Activated CD4-positive, alpha-beta T cell treated with anti-CD3 and anti-CD28 coated beads, Interleukin-2, amount 50 U/mL, for 16 hours (primary cell): ENCODE data around the gene ATP7A.
"Not testable (repeated sequence)": the region's sequence is repeated elsewhere in the genome, so short reads cannot be mapped to it uniquely, and the experiment has no call there.

Experiments used
- DNase-seq: peaks from one replicate; pipeline ENCODE4 v3.0.0-alpha.2; 2020

Gene ATP7A

GRCh38 chrX:77910108-77910840 is at the start of gene ATP7A:
Gene ATP7A (plus strand): TSS chrX:77910693. CDS start chrX:77971642, 60,949 bp downstream.
- DNase-seq, result peak; percentile 93

GRCh38 chrX:77875372-77875771 is 35.1 kb upstream of the ATP7A start:
- DNase-seq, result no peak

- DNase-seq, result not testable (repeated sequence)
Measured at GRCh38 chrX:77881418-77881817, 29.1 kb upstream of the ATP7A start.

GRCh38 chrX:77892887-77893286 is 17.6 kb upstream of the ATP7A start:
- no peak for DNase-seq

- no peak for DNase-seq
Measured at GRCh38 chrX:77893713-77894112, 16.8 kb upstream of the ATP7A start.

GRCh38 chrX:77894921-77895886 is 15.3 kb upstream of the ATP7A start, which contains the start of gene MAGT1:
Gene MAGT1 (minus strand): TSS chrX:77895435. CDS start chrX:77895410, 25 bp downstream.
- DNase-seq, result peak; percentile 94

GRCh38 chrX:77899081-77899828 is 11.2 kb upstream of the ATP7A start, which contains the start of gene COX7B:
Gene COX7B (plus strand): TSS chrX:77899468. CDS start chrX:77899554, 86 bp downstream.
- peak; percentile 92 for DNase-seq

- no peak for DNase-seq
Measured at GRCh38 chrX:77900688-77901087, 9.8 kb upstream of the ATP7A start.

GRCh38 chrX:77901506-77901905 is 9.0 kb upstream of the ATP7A start:
- no peak for DNase-seq

GRCh38 chrX:77917294-77917933 is 6.9 kb downstream of the ATP7A start:
- no peak for DNase-seq

- no peak for DNase-seq
Measured at GRCh38 chrX:77918568-77918967, 8.1 kb downstream of the ATP7A start.

GRCh38 chrX:77919370-77919769 is 8.9 kb downstream of the ATP7A start:
- DNase-seq, result not testable (repeated sequence)

- no peak for DNase-seq
Measured at GRCh38 chrX:77922787-77923186, 12.3 kb downstream of the ATP7A start.

- no peak for DNase-seq
Measured at GRCh38 chrX:77924320-77924859, 13.9 kb downstream of the ATP7A start.

- no peak for DNase-seq
Measured at GRCh38 chrX:77925764-77926163, 15.3 kb downstream of the ATP7A start.

- DNase-seq, result no peak
Measured at GRCh38 chrX:77930581-77930980, 20.1 kb downstream of the ATP7A start.

GRCh38 chrX:77935886-77936285 is 25.4 kb downstream of the ATP7A start:
- DNase-seq, result no peak

- no peak for DNase-seq
Measured at GRCh38 chrX:77936299-77936698, 25.8 kb downstream of the ATP7A start.

GRCh38 chrX:77937291-77937690 is 26.8 kb downstream of the ATP7A start:
- no peak for DNase-seq

- no peak for DNase-seq
Measured at GRCh38 chrX:77938083-77938680, 27.7 kb downstream of the ATP7A start.

GRCh38 chrX:77945031-77945430 is 34.5 kb downstream of the ATP7A start:
- not testable (repeated sequence) for DNase-seq
